ENCODE results near the gene SIK2.

SIK2 gene

GRCh38 chr11:111566324-111566723 is 35.9 kb upstream of the SIK2 start:
- no peak for TF ChIP-seq CTCF (IDR thresholded peaks at IDR 0.05)

GRCh38 chr11:111569476-111569875 is 32.8 kb upstream of the SIK2 start:
- no peaks in the 10 kb centered on the region for H3K36me3 Mint-ChIP-seq (ENCODE audit: low read depth)
- no peak for TF ChIP-seq CTCF (IDR thresholded peaks at IDR 0.05)
- peaks cover 24% of the 10 kb centered on the region for H3K4me1 Mint-ChIP-seq
- H3K9me3 Mint-ChIP-seq = no peaks in the 10 kb centered on the region
- H3K27ac Mint-ChIP-seq = no peak overlapping the region
- DNase-seq = no peak
- peaks cover 4% of the 10 kb centered on the region for H3K27me3 Mint-ChIP-seq (ENCODE audit: low read depth, poor library complexity)
- H3K4me3 Mint-ChIP-seq = no peak overlapping the region

More at GRCh38 chr11:111566324-111566723, 35.9 kb upstream of the SIK2 start:
- peaks cover 19% of the 10 kb centered on the region for H3K4me1 Mint-ChIP-seq
- DNase-seq = no peak
- no peak overlapping the region for H3K27ac Mint-ChIP-seq
- H3K27me3 Mint-ChIP-seq (ENCODE audit: low read depth, poor library complexity) = peaks cover 4% of the 10 kb centered on the region
- no peaks in the 10 kb centered on the region for H3K36me3 Mint-ChIP-seq (ENCODE audit: low read depth)
- no peaks in the 10 kb centered on the region for H3K9me3 Mint-ChIP-seq
- no peak overlapping the region for H3K4me3 Mint-ChIP-seq

- H3K27ac Mint-ChIP-seq = no peak overlapping the region
- H3K4me3 Mint-ChIP-seq = no peak overlapping the region
- peaks cover 1% of the 10 kb centered on the region for H3K27me3 Mint-ChIP-seq (ENCODE audit: low read depth, poor library complexity)
- H3K9me3 Mint-ChIP-seq = no peaks in the 10 kb centered on the region
- peaks cover 37% of the 10 kb centered on the region for H3K4me1 Mint-ChIP-seq
- no peaks in the 10 kb centered on the region for H3K36me3 Mint-ChIP-seq (ENCODE audit: low read depth)
- no peak for TF ChIP-seq CTCF (IDR thresholded peaks at IDR 0.05)
- no peak for DNase-seq
Observed at GRCh38 chr11:111570796-111571195, 31.5 kb upstream of the SIK2 start.

- H3K27ac Mint-ChIP-seq = no peak overlapping the region
Observed at GRCh38 chr11:111571829-111572501, 30.3 kb upstream of the SIK2 start.

DNA sequence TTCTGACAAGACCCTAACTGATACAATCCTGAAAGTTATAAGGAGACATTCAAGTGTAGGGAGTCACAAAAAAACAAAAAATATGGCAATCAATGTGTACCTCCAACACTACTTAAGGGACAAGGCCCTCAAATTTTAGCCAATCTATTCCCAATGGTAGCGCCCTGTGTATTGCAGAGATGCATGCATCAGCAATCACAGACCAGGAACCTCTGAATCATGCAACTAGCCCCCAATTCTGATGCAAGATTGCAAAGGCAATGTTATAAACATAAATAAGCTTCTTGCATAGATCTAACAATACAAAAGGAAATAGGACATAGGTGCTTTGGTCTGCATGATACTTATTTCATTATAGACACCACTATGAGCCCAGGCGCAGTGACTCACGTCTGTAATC is 29.7 kb upstream of the SIK2 start:
- Mint-ChIP-seq H3K4me3 (no peak overlapping the region), H3K36me3 (ENCODE audit: low read depth) (no peaks in the 10 kb centered on the region), H3K9me3 (no peaks in the 10 kb centered on the region), H3K27ac (no peak overlapping the region), H3K4me1 (peaks cover 37% of the 10 kb centered on the region), H3K27me3 (ENCODE audit: low read depth, poor library complexity) (no peaks in the 10 kb centered on the region)
- TF ChIP-seq CTCF (IDR thresholded peaks at IDR 0.05) = no peak
- DNase-seq = no peak

More at GRCh38 chr11:111571829-111572501, 30.3 kb upstream of the SIK2 start:
- no peak overlapping the region for H3K4me3 Mint-ChIP-seq
- no peaks in the 10 kb centered on the region for H3K9me3 Mint-ChIP-seq
- peaks cover 37% of the 10 kb centered on the region for H3K4me1 Mint-ChIP-seq
- TF ChIP-seq CTCF (IDR thresholded peaks at IDR 0.05) = no peak
- DNase-seq = no peak
- no peaks in the 10 kb centered on the region for H3K36me3 Mint-ChIP-seq (ENCODE audit: low read depth)
- no peaks in the 10 kb centered on the region for H3K27me3 Mint-ChIP-seq (ENCODE audit: low read depth, poor library complexity)

DNA sequence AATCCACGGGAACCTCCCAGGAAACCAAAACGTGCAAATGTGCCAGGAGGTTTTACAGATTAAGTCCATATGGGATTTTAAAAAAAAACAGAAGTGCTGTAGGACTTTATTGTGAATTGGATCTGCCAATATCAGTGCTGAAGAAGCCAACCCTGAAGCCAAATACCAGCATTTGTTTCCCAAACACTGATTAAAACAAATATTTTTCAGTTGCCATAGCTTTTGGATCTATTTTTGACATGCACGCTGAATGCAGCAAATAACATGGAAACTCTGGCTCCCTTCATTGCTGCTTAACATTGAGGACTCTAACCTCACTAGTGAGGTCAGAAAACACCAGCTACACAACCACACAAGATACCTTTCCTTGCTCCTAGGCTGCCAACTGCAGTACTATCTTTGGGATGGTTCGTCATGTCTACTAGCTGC is 28.4 kb upstream of the SIK2 start:
- H3K27ac Mint-ChIP-seq = no peak overlapping the region
- DNase-seq = no peak

More for the DNA sequence above, 28.4 kb upstream of the SIK2 start:
- TF ChIP-seq CTCF (IDR thresholded peaks at IDR 0.05) = no peak
- Mint-ChIP-seq H3K9me3 (no peaks in the 10 kb centered on the region), H3K27me3 (ENCODE audit: low read depth, poor library complexity) (no peaks in the 10 kb centered on the region), H3K36me3 (ENCODE audit: low read depth) (no peaks in the 10 kb centered on the region), H3K4me3 (no peak overlapping the region), H3K4me1 (peaks cover 37% of the 10 kb centered on the region)
